Measurements from ENCODE around the gene PCSK6. TPM values are rescaled to one million over a fixed set of nuclear protein-coding genes. Genes with fewer than 3 reads are reported as not detected.
A peak's percentile ranks its signal among the peaks of the same experiment; 100 is the strongest.
"Not testable (repeated sequence)": the region's sequence is repeated elsewhere in the genome, so short reads cannot be mapped to it uniquely, and the experiment has no call there.

PCSK6 gene
- total RNA-seq, 4 donors from 2014 or later, result 12.9 to 31.5 (median 23.7) TPM

GRCh38 chr15:101427606-101428487 is 61.7 kb downstream of the PCSK6 start:
- Histone ChIP-seq H3K4me3 (no peak overlapping the region), H3K36me3 (no peaks in the 10 kb centered on the region), H3K4me1 (no peaks in the 10 kb centered on the region), H3K27ac (no peak overlapping the region), H3K27me3 (peaks cover 8% of the 10 kb centered on the region), H3K9me3 (no peaks in the 10 kb centered on the region)
- DNase-seq (ENCODE audit: low spot score in 2 of 2), result peak in 1 of 2 donors; percentile 65
- TF ChIP-seq EP300 (IDR thresholded peaks at IDR 0.05) (no peak), POLR2AphosphoS5 (IDR thresholded peaks at IDR 0.05) (no peak), POLR2A (IDR thresholded peaks at IDR 0.05) (no peak), CTCF (IDR thresholded peaks at IDR 0.05) (no peak)
- WGBS, result 88% methylated on average over 9 of the region's 20 CpGs

- H3K27ac ChIP-seq, result no peak overlapping the region
- no peak overlapping the region for H3K4me3 ChIP-seq
- 81% methylated on average over 15 of the region's 17 CpGs for WGBS
- peak in 1 of 2 donors; percentile 70 for DNase-seq (ENCODE audit: low spot score in 2 of 2)
- H3K36me3 ChIP-seq, result no peaks in the 10 kb centered on the region
- no peaks in the 10 kb centered on the region for H3K9me3 ChIP-seq
- TF ChIP-seq EP300 (IDR thresholded peaks at IDR 0.05) (no peak), POLR2A (IDR thresholded peaks at IDR 0.05) (no peak), POLR2AphosphoS5 (IDR thresholded peaks at IDR 0.05) (no peak), CTCF (IDR thresholded peaks at IDR 0.05) (no peak)
- H3K27me3 ChIP-seq, result peaks cover 8% of the 10 kb centered on the region
- H3K4me1 ChIP-seq, result no peaks in the 10 kb centered on the region
Measured at GRCh38 chr15:101426761-101427333, 62.7 kb downstream of the PCSK6 start.

DNA sequence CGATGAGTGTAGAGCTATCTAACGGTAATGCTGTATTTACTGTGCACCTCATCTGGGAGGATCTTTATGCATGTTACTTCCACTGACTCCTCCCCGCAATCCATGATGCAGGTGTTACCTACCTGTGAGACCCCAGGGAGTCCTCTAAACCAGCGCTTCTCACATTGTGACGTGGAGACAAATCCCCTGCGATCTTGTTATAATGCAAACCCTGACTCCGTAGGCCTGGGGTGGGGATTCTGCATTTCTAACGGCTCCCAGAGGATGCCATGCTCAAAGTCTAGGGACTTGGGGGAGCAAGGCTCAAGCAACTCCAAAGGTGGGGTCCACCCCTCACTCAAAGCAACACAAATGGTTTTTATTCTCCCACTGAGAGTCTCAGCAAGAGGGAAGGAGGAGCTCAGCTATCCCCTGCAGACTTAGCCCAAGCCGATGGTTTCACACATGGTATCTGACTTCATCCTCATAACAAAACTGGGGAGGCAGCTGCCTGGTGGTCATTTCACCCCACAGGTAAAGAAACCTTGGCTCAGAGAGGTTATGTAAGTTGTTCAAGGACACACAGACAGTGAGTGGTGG is 63.6 kb downstream of the PCSK6 start:
- no peaks in the 10 kb centered on the region for H3K4me1 ChIP-seq
- TF ChIP-seq POLR2A (IDR thresholded peaks at IDR 0.05) (no peak), POLR2AphosphoS5 (IDR thresholded peaks at IDR 0.05) (no peak), EP300 (IDR thresholded peaks at IDR 0.05) (no peak), CTCF (IDR thresholded peaks at IDR 0.05) (no peak)
- H3K4me3 ChIP-seq, result no peak overlapping the region
- H3K27me3 ChIP-seq, result peaks cover 8% of the 10 kb centered on the region
- H3K27ac ChIP-seq, result no peak overlapping the region
- no peaks in the 10 kb centered on the region for H3K9me3 ChIP-seq
- DNase-seq (ENCODE audit: low spot score in 2 of 2), result peak in 1 of 2 donors; percentile 67
- H3K36me3 ChIP-seq, result no peaks in the 10 kb centered on the region
- 85% methylated on average over 9 of the region's 9 CpGs for WGBS

DNA sequence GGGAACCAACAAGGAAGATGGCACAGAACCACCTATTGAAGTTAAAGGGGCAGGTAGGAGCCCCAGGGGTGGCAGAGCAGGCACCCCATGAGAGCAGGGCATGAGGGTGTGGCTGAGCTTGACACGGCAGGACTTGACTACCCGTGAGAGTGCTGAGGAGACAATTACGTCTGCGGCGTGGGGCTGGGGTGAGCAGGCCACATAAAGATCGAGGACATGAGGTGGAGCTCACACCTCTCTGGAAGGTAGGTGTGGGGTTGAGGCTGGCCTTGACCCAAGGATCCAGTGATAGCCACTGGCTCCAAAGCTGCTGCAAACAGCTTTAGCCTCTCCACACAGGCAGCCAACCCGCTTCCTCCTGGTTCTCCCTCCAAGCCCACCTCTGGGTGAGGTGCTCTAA is 64.5 kb downstream of the PCSK6 start:
- no peaks in the 10 kb centered on the region for H3K4me1 ChIP-seq
- TF ChIP-seq CTCF (IDR thresholded peaks at IDR 0.05), result no peak
- TF ChIP-seq EP300 (IDR thresholded peaks at IDR 0.05), result no peak
- H3K9me3 ChIP-seq, result no peaks in the 10 kb centered on the region
- peak in 1 of 2 donors; percentile 66 for DNase-seq (ENCODE audit: low spot score in 2 of 2)
- H3K27me3 ChIP-seq, result peaks cover 8% of the 10 kb centered on the region
- no peak overlapping the region for H3K27ac ChIP-seq
- H3K4me3 ChIP-seq, result no peak overlapping the region
- no peaks in the 10 kb centered on the region for H3K36me3 ChIP-seq
- 75% methylated on average over 7 of the region's 7 CpGs for WGBS

DNA sequence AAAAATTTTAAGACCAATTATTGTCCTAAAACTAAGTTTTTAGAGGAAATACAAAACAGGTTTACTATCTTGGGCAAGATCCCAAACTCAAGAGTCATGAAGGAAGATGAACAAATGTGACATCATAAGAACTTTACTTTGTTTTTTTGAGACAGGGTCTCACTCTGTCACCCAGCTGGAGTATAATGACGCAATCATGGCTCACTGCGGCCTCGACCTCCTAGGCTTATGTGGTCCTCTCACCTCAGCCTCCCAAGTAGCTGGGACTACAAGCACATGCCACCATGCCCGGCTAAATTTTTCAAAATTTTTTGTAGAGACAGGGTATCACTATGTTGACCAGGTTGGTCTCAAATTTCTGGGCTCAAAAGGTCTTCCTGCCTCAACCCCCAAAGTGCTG is 69.3 kb downstream of the PCSK6 start:
- no peak overlapping the region for H3K4me3 ChIP-seq
- no peaks in the 10 kb centered on the region for H3K4me1 ChIP-seq
- no peaks in the 10 kb centered on the region for H3K9me3 ChIP-seq
- WGBS, result 92% methylated on average over 4 of the region's 4 CpGs
- TF ChIP-seq CTCF (IDR thresholded peaks at IDR 0.05), result no peak
- no peak for TF ChIP-seq POLR2AphosphoS5 (IDR thresholded peaks at IDR 0.05)
- no peak for TF ChIP-seq EP300 (IDR thresholded peaks at IDR 0.05)
- TF ChIP-seq POLR2A (IDR thresholded peaks at IDR 0.05), result no peak
- H3K27me3 ChIP-seq, result no peaks in the 10 kb centered on the region
- DNase-seq (ENCODE audit: low spot score in 2 of 2), result peak in 1 of 2 donors; percentile 53
- H3K36me3 ChIP-seq, result no peaks in the 10 kb centered on the region
- no peak overlapping the region for H3K27ac ChIP-seq

DNA sequence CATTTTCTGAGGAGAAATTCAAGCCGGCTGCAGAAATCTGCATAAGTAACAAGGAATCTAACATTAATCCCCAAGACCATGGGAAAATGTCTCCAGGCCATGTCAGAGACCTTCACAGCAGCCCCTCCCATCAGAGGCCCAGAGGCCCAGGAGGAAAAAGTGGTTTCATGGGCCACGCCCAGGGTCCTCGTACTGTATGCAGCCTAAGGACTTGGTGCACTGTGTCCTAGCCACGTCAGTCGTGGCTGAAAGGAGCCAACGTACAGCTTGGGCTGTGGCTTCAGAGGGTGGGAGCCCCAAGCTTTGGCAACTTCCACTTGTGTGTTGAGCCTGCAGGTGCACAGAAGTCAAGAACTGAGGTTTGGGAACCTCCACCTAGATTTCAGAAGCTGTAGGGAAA is 73.0 kb downstream of the PCSK6 start:
- 74% methylated on average over 3 of the region's 6 CpGs for WGBS
- H3K4me1 ChIP-seq, H3K27ac ChIP-seq, H3K27me3 ChIP-seq, H3K36me3 ChIP-seq, H3K4me3 ChIP-seq, H3K9me3 ChIP-seq: not testable (repeated sequence)
- DNase-seq (ENCODE audit: low spot score in 2 of 2), result peak in 1 of 2 donors; percentile 44
